GM12892 (cell line): Measurements from ENCODE around the gene GDPD5.

Experiments used
- DNase-seq: peaks from one replicate; pipeline ENCODE4 v3.0.0; 2011; ENCODE audit not compliant: insufficient read length
- FAIRE-seq: peaks from 2 replicates; lab custom pipeline; 2011; peaks lifted over from hg19 to GRCh38; lab: Jason Lieb, UNC
- POLR2A ChIP-seq: IDR thresholded peaks from 2 replicates; pipeline ENCODE4 v1.6.1; 2011; ENCODE audit warnings: low read depth, low read length, control low read depth
- POLR2AphosphoS5 ChIP-seq: IDR thresholded peaks from 2 replicates; pipeline ENCODE4 v1.6.1; 2011; ENCODE audit warnings: low read depth, low read length, control low read depth
- TAF1 ChIP-seq: IDR thresholded peaks from 2 replicates; pipeline ENCODE4 v1.6.1; 2011; ENCODE audit warnings: low read depth, mild to moderate bottlenecking, control low read depth, low read length, borderline replicate concordance

GDPD5 gene

DNA sequence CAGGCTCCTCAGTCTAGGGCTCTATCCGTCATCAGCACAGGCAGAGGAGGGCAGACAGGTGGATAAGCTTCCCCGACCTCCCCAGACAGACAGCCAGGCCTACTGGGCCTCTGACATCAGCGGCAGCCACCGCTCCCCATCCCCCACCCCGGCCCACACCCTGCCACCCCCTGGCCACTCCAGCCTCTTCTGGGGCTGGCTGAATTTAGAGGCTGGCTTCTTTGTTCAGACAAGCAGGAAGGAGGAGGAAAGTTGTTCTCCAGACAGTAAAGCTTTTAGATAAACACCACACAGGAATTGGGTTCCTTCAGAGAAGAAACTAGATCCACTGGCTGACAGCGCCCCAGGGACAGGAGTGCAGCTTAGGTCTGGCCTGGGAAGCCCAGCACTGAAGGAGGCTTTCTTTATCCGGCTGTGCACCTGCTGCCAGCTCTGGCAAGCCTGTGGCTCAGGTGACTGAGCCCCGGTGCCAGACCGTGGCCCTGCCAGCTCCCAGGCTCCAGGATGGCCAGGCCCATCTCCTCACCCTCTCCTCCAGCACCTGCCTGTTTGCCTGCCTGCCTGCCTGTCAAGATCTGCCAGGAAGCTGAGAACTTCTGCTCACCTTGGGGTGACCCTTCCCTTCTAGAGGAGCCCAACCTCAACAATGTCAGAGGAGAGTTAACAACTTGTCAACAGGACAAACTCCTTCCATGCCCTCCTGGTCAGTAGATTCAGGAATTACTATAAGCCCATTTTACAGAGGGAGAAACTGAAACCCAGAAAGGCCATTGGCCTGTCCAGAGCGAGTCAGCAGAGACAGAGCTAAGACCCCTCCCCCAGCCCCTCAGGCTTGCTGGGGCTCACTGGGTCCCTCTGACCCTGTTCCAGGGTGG is 48.8 kb downstream of the GDPD5 start:
- FAIRE-seq = no peak
- DNase-seq = no peak
- TF ChIP-seq POLR2AphosphoS5 (no peak), TAF1 (no peak), POLR2A (no peak)

DNA sequence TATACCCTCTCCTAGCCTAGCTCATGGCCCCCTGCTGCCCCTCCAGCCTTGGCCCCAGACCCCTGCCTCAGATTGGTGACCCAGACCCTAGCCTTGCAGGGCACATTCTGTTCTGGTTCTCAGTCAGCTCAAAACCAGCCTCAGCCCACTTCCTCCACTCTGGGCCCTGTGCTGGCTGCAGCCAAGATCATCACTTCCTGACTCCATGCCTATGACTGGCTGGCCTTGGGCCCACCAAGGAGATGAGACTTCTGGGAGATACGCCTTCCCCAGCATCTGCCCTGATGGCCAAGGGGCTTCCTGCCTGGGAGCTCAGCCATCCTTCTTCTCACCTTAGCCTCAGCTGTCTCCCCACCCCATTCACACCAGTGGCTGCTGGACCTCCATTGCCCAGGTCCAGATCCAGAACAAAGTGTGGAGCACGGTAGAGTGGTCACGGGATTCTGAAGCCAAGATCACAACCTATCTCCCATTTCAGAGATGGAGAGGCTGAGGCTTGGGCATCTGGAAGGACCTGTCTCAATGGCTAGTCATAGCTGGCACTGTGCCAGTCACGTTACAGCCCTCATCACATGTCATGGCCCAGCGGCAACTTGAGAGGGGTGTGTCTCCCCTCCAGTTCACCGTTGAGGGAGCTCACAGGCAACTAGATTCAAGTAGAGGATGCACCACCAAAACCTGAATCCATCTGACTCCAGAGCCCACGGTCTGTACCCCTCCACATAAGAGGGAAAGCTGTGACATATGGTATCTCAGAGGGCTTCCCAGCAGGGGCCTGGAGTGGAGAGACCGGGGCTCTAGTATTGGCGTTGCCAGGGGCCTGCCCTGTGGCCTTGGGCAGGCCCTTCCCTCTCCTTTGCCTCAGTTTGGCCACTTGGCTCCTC is 49.7 kb downstream of the GDPD5 start:
- DNase-seq = no peak
- TF ChIP-seq POLR2AphosphoS5 (no peak), POLR2A (no peak), TAF1 (no peak)
- FAIRE-seq = peak; percentile 14

DNA sequence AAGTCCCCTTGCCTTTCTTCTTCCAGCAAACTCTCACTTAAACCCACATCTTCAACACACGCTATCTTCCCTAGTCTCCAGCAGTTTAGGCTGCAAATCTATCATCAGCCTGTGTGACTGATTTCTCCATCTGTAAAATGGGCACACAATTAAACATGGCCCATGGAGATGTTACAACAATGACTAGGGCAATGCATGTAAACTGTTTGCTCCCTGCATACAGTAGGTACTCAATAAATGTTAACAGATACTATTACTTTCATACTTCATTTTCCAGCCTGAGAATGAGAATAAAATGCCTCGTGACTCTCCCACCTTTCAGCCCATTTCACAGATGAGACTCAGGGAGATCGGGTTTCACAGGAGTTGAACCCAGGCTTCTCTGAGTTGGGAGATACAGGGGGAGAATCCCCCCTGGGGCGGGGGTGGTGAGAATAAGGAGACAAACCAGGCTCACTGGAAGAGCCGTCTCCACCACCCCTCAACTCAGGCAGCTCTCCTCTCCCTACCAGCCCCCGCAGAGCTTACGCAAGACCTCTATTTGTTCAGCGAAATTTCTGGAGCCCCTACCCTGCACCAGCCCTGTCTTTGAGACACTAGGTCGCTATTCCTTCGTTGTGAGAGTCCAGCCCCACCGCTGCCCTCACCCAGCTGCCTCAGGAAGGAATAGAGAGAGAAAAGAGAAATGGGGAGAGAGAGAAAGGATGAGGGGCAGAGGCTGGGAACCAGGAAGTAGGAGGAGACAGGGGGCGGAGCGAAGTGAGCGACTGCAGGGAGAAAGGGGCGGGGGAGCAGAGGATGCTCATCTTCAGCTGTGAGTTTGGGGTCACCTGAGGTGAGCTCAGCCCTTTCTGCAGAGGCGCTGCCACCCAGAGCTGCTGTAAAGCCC is 50.6 kb downstream of the GDPD5 start:
- FAIRE-seq (no peak), DNase-seq (no peak)
- TF ChIP-seq TAF1 (no peak), POLR2A (no peak), POLR2AphosphoS5 (no peak)

DNA sequence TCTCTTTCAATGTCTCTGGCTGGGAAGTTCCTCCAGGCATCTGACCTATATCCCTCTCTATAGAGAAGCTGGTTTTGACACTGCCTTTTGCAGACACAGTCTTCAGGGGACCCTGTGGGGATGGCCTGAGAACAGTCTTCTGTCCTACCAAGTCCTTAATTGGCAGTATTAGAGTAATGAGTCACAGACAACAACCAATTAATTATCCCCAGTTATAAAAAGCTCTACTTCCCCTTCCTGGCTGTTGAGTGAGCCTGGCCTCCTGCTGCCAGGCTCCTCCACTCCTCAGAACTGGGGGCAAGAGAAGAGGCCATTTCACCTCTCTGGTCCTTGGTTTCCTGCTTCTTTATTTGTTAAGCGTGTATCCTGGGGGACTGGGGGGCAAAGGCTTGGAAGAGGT is 51.5 kb downstream of the GDPD5 start:
- no peak for TF ChIP-seq POLR2AphosphoS5
- FAIRE-seq (no peak), DNase-seq (no peak)

DNA sequence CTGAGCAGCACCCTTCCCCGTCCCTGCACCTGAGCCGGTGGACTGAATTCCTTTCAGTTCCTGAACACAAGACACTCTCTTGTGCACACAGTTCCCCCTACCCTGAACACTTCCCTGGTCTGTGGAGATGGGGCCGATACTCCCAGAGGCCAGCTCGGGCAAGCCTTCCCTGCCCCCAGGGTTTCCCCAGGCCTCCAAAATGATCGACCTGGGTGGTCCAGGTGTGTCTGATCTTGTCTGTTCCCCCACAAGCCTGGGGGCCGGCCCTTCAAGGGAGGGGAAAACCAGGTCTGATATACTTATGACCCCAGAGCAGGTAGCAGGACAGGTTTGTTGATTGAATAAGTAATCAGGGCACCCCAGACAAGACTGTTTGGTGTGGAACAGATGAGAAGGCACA is 52.1 kb downstream of the GDPD5 start:
- DNase-seq (no peak), FAIRE-seq (no peak)
- no peak for TF ChIP-seq POLR2A
- TF ChIP-seq POLR2AphosphoS5 = no peak
- TF ChIP-seq TAF1 = no peak

DNA sequence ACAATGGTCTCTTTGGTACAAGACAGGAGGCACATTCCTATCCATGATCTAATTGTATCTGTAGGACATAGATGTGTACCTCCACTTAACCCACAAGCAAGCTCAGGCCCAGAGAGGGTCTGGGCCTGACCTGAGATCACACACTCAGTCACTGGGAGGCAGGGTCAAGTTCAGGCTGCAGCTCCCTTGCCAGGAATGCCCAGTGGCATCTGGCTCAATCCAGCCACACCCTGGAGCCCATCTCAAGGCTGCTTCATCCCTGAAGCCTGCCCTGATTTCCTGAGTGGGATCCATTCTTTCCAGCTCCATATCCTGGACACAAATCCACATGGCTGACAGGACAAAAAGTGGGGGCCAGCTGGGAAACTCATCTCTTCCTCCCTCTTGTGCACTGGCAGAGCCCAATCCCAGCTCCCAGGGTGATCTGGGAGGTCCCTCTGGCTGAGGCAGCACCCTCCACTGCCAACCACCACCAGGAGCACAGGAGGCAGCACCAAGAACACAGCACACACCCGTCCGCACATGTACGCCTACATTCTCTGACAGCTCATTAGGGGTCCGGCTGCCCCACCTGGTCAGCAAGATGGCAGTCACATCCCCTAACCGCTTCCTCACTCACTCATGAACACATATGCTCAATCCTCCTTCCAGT is 53.5 kb downstream of the GDPD5 start:
- FAIRE-seq (no peak), DNase-seq (no peak)
- no peak for TF ChIP-seq POLR2AphosphoS5
- TF ChIP-seq TAF1 = no peak
- TF ChIP-seq POLR2A = no peak

DNA sequence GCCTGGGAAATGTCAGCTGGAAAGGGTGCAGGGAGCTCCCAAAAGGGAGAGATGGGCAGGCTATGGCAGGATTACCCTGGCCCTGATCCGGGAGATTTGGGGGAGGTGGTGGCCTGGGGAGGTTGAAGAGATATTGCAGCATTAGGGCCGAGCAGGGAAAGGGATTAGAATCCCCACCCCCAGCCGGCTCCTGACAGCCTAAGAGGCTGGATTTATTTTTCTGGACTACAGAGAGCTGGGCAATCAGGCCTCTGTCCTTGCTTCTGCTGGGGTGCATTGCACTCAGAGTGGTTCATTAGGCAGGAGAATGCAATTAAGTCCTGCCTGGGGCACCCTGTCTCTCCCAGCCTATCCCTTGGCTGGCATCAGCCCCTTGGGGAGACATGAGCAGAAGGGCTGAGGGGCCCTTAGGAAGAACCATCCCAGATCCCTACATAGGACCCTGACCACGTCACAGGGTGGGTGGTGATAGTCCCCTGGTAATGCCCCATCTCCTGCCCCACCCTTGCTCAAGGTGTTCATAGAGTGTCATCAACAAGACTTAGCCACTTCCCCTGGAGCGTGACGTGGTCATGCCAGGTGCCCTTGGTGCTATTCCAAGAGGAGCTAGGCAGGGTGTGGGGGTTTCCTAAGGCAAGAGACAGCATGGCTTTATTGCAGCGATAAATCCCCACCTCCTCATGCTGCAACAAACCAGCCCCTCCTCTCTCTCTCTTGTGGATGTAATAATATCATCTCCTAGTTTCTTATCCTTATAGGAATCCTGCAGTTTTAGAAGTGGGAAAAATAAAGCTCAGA is 54.4 kb downstream of the GDPD5 start:
- FAIRE-seq = no peak
- TF ChIP-seq POLR2A = no peak
- TF ChIP-seq POLR2AphosphoS5 = no peak
- no peak for TF ChIP-seq TAF1
- DNase-seq = no peak

DNA sequence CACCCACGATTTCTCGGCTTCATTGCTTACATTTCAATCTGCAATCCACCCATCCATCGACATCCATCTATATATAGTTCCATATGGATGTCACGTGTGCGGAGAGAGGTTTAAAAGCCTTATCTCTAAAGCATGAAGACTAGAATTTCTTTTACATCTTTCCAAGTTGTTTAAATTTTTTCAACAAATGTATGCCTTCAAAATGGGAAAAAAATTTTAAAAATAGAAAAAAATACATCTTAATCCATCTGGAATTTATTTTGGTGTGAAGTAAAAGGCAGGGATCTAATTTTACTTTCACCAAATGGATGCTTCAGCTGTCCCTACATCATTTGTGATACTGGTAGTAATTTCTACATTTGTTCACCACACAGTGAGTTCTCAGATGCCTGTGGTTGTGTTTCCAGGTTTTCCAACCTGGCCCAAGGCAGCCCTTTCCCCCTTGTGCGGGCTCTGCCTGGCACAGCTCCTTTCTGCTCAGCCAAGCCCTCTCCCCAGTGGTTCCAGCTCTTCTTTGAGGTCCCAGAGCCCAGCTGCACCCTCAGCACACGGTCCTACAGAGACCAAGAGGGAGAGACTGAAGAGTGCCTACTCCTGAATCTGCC is 55.2 kb downstream of the GDPD5 start:
- FAIRE-seq = no peak
- DNase-seq = no peak
- TF ChIP-seq POLR2A (no peak), TAF1 (no peak), POLR2AphosphoS5 (no peak)

DNA sequence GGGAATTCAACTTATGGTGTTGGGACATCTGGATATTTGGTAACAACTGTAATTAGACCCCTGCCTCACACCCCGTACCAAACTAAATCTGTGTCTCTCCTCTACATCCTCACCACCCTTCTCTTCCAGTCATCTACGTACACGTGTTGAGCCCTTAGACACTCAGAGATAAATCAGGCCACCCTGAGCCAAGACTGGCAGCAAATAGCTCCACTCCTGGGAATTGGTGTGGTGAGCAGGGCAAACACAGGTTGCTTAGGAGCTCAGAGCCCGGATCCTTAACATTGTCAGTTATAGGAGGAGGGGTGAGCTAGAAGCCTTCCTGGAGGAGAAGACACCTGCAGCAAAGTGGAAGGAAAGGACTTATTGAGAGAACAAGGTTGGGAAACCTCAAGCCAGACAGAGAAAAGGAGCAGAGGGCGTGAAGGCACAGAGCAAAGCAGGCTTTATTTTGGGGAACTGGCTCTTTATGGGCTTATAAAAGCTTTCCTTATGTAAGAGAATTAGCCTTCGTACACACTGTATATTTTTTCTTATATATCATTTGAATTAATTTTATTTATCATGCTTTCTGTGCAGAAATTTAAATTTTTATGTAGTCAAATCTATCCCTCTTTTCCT is 55.8 kb downstream of the GDPD5 start:
- TF ChIP-seq POLR2A (no peak), TAF1 (no peak), POLR2AphosphoS5 (no peak)
- DNase-seq (no peak), FAIRE-seq (no peak)
